ENCODE measurements around the gene CADPS.

DNA sequence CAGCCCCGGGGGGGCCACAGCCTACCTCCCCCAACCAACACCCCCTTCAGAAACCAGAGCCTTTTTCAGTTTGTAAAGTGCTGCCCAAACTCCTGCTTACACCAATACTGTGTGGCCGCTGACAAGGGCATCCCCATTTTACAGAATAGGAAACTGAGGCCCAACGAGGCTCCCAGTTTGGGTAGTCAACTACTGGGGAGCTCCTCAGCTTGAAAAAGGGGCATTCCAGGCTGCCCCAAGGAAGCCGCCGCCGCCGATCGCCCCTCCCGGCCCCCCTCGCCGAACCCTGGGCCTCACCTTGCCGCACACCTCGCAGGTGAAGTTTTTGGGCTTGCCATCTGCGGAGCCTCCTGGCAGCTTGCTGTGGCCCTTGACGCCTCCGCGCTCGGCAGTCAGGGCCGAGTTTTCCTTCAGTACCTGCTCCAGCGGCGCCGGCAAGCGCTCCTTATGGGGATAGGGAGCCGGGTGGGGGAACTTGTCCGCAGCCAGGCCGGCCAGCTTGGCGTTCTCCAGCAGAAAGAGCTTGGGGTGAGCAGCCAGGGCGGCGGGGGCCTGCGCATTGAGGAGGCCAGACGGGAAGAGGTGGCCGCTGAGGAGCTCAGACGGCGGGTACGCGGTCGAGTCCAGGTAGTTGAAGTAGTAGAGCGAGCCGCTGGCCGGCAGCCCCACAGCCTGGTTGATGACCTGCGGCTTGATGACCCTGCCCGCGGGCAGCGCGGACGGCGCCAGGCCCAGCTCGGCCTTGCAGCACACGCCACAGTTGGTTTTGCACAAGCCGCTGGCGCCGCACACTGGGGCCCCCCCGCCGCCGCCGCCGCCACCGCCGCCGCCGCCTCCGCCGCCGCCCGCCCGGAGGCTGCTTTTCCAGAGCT lies 503.3 kb downstream of the CADPS start:
- TF ChIP-seq, protein P1, sequence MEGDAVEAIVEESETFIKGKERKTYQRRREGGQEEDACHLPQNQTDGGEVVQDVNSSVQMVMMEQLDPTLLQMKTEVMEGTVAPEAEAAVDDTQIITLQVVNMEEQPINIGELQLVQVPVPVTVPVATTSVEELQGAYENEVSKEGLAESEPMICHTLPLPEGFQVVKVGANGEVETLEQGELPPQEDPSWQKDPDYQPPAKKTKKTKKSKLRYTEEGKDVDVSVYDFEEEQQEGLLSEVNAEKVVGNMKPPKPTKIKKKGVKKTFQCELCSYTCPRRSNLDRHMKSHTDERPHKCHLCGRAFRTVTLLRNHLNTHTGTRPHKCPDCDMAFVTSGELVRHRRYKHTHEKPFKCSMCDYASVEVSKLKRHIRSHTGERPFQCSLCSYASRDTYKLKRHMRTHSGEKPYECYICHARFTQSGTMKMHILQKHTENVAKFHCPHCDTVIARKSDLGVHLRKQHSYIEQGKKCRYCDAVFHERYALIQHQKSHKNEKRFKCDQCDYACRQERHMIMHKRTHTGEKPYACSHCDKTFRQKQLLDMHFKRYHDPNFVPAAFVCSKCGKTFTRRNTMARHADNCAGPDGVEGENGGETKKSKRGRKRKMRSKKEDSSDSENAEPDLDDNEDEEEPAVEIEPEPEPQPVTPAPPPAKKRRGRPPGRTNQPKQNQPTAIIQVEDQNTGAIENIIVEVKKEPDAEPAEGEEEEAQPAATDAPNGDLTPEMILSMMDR (IDR thresholded peaks at IDR 0.05), result no peak
- TF ChIP-seq ZFX (IDR thresholded peaks at IDR 0.05; ENCODE audit: borderline replicate concordance), result no peak

Data from 22Rv1 (cell line).